RWPE2 (cell line): ENCODE results near the gene TLR2.

Experiments used
- ATAC-seq: fragments of 200-7000 bp; cut with Tn5 transposase; 3 replicates; pipeline ENCODE4 v1.9.1; 2021; ENCODE audit warnings: low read depth
- DNase-seq: peaks from one replicate; pipeline ENCODE4 v3.0.0-alpha.2; 2020; ENCODE audit warnings: low spot score
- H3K27ac ChIP-seq: fragments of 450-650 bp; 2 replicates; pipeline ENCODE4 v1.5.1; 2017; ENCODE audit warnings: mild to moderate bottlenecking; ENCODE audit not compliant: poor library complexity, severe bottlenecking
- H3K27me3 ChIP-seq: fragments of 250-450 bp; sonication (Bioruptor Pico); 2 replicates; pipeline ENCODE4 v1.5.1; 2021; ENCODE audit warnings: mild to moderate bottlenecking, moderate library complexity; ENCODE audit not compliant: insufficient read depth, poor library complexity, severe bottlenecking
- H3K36me3 ChIP-seq: fragments of 250-450 bp; sonication (Bioruptor Pico); 2 replicates; pipeline ENCODE4 v1.5.1; 2020; ENCODE audit warnings: low read depth, mild to moderate bottlenecking, moderate library complexity
- H3K4me1 ChIP-seq: fragments of 250-450 bp; sonication (Bioruptor Pico); 2 replicates; pipeline ENCODE4 v1.5.1; 2021; ENCODE audit warnings: mild to moderate bottlenecking, moderate library complexity; ENCODE audit not compliant: insufficient read depth, poor library complexity, severe bottlenecking
- H3K4me3 ChIP-seq: fragments of 250-450 bp; sonication (Bioruptor Pico); 2 replicates; pipeline ENCODE4 v1.5.1; 2021; ENCODE audit warnings: mild to moderate bottlenecking, moderate library complexity; ENCODE audit not compliant: severe bottlenecking
- H3K9me3 ChIP-seq: fragments of 250-450 bp; sonication (Bioruptor Pico); 2 replicates; pipeline ENCODE4 v1.5.1; 2021; ENCODE audit warnings: mild to moderate bottlenecking, moderate library complexity; ENCODE audit not compliant: severe bottlenecking
- CTCF ChIP-seq: fragments of 450-650 bp; IDR thresholded peaks from one replicate; pipeline ENCODE4 v1.5.1; 2017; ENCODE audit warnings: mild to moderate bottlenecking, moderate library complexity; ENCODE audit not compliant: poor library complexity, severe bottlenecking

TLR2 gene

GRCh38 chr4:153713866-153714646 lies 30.0 kb downstream of the TLR2 start:
- H3K27ac ChIP-seq = peak overlapping the region; percentile 6
- no peaks in the 10 kb centered on the region for H3K9me3 ChIP-seq
- no peaks in the 10 kb centered on the region for H3K27me3 ChIP-seq
- DNase-seq (no peak), ATAC-seq (peak; percentile 98)
- no peak overlapping the region for H3K4me3 ChIP-seq
- peaks cover 11% of the 10 kb centered on the region for H3K4me1 ChIP-seq
- H3K36me3 ChIP-seq = no peaks in the 10 kb centered on the region
- TF ChIP-seq CTCF = no peak

GRCh38 chr4:153722036-153722435 lies 38.0 kb downstream of the TLR2 start:
- no peak for ATAC-seq
- Histone ChIP-seq H3K4me3 (no peak overlapping the region), H3K27ac (no peak overlapping the region), H3K36me3 (no peaks in the 10 kb centered on the region), H3K9me3 (no peaks in the 10 kb centered on the region), H3K27me3 (no peaks in the 10 kb centered on the region), H3K4me1 (no peaks in the 10 kb centered on the region)
- DNase-seq = no peak
- TF ChIP-seq CTCF = no peak

- no peak for TF ChIP-seq CTCF
- Histone ChIP-seq H3K27ac (no peak overlapping the region), H3K4me1 (no peaks in the 10 kb centered on the region), H3K9me3 (no peaks in the 10 kb centered on the region), H3K36me3 (no peaks in the 10 kb centered on the region), H3K4me3 (no peak overlapping the region), H3K27me3 (no peaks in the 10 kb centered on the region)
- ATAC-seq = no peak
- no peak for DNase-seq
Measured at GRCh38 chr4:153724606-153725005, 40.5 kb downstream of the TLR2 start.

- no peak for DNase-seq
- no peak for TF ChIP-seq CTCF
- H3K4me1 ChIP-seq = no peaks in the 10 kb centered on the region
- no peak for ATAC-seq
- H3K36me3 ChIP-seq = no peaks in the 10 kb centered on the region
- H3K27ac ChIP-seq = no peak overlapping the region
- no peaks in the 10 kb centered on the region for H3K9me3 ChIP-seq
- no peaks in the 10 kb centered on the region for H3K27me3 ChIP-seq
- no peak overlapping the region for H3K4me3 ChIP-seq
Measured at GRCh38 chr4:153725136-153725830, 41.2 kb downstream of the TLR2 start.

- no peak overlapping the region for H3K4me3 ChIP-seq
- no peaks in the 10 kb centered on the region for H3K9me3 ChIP-seq
- no peak for TF ChIP-seq CTCF
- no peak for ATAC-seq
- H3K4me1 ChIP-seq = no peaks in the 10 kb centered on the region
- H3K27ac ChIP-seq = no peak overlapping the region
- no peaks in the 10 kb centered on the region for H3K27me3 ChIP-seq
- DNase-seq = no peak
- H3K36me3 ChIP-seq = no peaks in the 10 kb centered on the region
Measured at GRCh38 chr4:153725831-153726154, 41.7 kb downstream of the TLR2 start.
